Tibial nerve (tissue), 4 donors: ENCODE measurements around the gene FGF14.

Experiments used
- CTCF ChIP-seq, 5 experiments: fragments of 200-600 bp in 3 of 5; fragments of 450-650 bp in 2 of 5; sonication (generic) in 3 of 5; IDR thresholded peaks; one replicate each; pipeline ENCODE4 v1.5.1; 2016 to 2019; ENCODE audit warnings: antibody characterized with exemption in 5 of 5, mild to moderate bottlenecking in 3 of 5, moderate library complexity in 2 of 5
- EP300 ChIP-seq, 2 donors: sonication (generic); formaldehyde crosslinking; IDR thresholded peaks; one replicate each; pipeline ENCODE4 v1.6.1; 2017; ENCODE audit warnings: antibody characterized with exemption in 2 of 2, mild to moderate bottlenecking in 1 of 2
- POLR2A ChIP-seq, 2 donors: fragments of 450-650 bp; IDR thresholded peaks; one replicate each; pipeline ENCODE4 v1.6.1; 2017; ENCODE audit warnings: antibody characterized with exemption in 2 of 2, mild to moderate bottlenecking in 2 of 2, moderate library complexity in 2 of 2

GRCh38 chr13:101931186-101931585, 470.7 kb downstream of the FGF14 start:
- no peak for TF ChIP-seq CTCF (IDR thresholded peaks at IDR 0.05)
- no peak for TF ChIP-seq POLR2A (IDR thresholded peaks at IDR 0.05)
- TF ChIP-seq EP300 (IDR thresholded peaks at IDR 0.05) = no peak
